ENCODE results near the gene CANX.

- TF ChIP-seq CTCF (IDR thresholded peaks at IDR 0.05) (no peak), POLR2A (IDR thresholded peaks at IDR 0.05) (no peak), EP300 (IDR thresholded peaks at IDR 0.05) (no peak), POLR2AphosphoS5 (IDR thresholded peaks at IDR 0.05) (no peak)
Observed at GRCh38 chr5:179766021-179766725, 67.4 kb downstream of the CANX start.

Data from sigmoid colon (tissue), 4 donors.